Brain microvascular endothelial cell (primary cell): ENCODE data around the gene CCDC86.

Source experiments
- DNase-seq: peaks from one replicate; pipeline ENCODE4 v3.0.0-alpha.2; 2020
- H3K27ac ChIP-seq: fragments of 250-450 bp; sonication (Bioruptor Pico); 2 replicates; pipeline ENCODE4 v1.5.1; 2020; ENCODE audit warnings: mild to moderate bottlenecking, moderate library complexity
- H3K27me3 ChIP-seq: fragments of 250-450 bp; sonication (Bioruptor Pico); replicated peaks from 2 replicates; pipeline ENCODE4 v1.5.1; 2020; ENCODE audit warnings: mild to moderate bottlenecking
- H3K36me3 ChIP-seq: fragments of 250-450 bp; sonication (Bioruptor Pico); replicated peaks from 2 replicates; pipeline ENCODE4 v1.5.1; 2020; ENCODE audit warnings: mild to moderate bottlenecking
- H3K4me3 ChIP-seq: 2 replicates; pipeline ENCODE4 v1.5.1; 2011; ENCODE audit warnings: low read depth, mild to moderate bottlenecking, control low read depth, low read length, moderate library complexity
- in situ Hi-C: cut with HindIII; loops from 2 replicates; pipeline ENCODE4 v1.10.0; 2017; ENCODE audit warnings: low sequenced_read_pairs, low pct_ligation_motif_present
- TF ChIP-seq, protein P1 (sequence below): IDR thresholded peaks from 2 replicates; pipeline ENCODE4 v1.5.1; 2011; ENCODE audit warnings: low read depth, mild to moderate bottlenecking, moderate library complexity, low read length, control low read depth, inconsistent platforms; ENCODE audit errors: missing control alignments

CCDC86 gene

DNA sequence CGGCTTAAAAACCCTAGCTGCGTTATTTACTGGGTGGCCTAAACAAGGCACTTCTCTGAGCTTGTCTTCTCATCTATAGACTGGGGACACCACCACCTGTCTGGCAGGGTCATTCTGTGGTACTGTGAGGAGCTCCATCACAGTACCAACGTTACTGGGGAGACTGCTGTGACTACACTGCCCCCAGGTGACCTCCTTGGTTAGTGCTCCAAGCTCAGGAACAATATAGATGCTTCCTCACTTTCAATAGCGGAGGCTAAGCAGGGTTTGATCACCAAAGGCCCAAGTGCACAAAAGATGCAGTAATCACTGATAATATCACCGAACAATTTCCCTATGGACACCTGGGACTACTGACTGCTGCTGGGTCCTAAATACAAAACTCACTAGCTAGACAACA is 45.6 kb downstream of the CCDC86 start:
- in situ Hi-C loops, result no loop called here
- Histone ChIP-seq H3K4me3 (no peak overlapping the region), H3K27ac (no peak overlapping the region), H3K27me3 (no peaks in the 10 kb centered on the region), H3K36me3 (no peaks in the 10 kb centered on the region)
- DNase-seq, result peak; percentile 60
- TF ChIP-seq, protein P1, sequence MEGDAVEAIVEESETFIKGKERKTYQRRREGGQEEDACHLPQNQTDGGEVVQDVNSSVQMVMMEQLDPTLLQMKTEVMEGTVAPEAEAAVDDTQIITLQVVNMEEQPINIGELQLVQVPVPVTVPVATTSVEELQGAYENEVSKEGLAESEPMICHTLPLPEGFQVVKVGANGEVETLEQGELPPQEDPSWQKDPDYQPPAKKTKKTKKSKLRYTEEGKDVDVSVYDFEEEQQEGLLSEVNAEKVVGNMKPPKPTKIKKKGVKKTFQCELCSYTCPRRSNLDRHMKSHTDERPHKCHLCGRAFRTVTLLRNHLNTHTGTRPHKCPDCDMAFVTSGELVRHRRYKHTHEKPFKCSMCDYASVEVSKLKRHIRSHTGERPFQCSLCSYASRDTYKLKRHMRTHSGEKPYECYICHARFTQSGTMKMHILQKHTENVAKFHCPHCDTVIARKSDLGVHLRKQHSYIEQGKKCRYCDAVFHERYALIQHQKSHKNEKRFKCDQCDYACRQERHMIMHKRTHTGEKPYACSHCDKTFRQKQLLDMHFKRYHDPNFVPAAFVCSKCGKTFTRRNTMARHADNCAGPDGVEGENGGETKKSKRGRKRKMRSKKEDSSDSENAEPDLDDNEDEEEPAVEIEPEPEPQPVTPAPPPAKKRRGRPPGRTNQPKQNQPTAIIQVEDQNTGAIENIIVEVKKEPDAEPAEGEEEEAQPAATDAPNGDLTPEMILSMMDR, result peak; percentile 87

DNA sequence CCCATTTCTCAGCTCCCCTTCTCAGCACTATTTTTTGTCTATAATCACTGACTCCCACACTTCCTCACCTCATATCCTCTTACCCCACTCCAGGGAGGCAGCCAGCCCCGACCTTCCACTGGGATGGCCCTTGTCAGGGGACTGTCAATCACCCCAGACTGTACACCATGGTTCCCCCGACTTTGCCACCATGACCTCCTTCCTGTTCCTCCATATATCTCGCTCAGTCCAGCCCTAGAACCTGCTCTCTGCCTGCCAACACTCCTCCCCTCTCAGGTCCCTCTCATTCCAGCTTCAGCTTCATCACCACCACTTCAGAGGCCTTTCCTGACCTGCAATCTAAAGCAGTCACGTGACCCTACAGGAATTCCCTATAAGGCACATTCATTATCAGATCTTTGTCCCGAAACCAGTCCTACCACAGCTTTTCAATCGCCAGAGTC is 48.0 kb downstream of the CCDC86 start:
- in situ Hi-C loops, result no loop called here

DNA sequence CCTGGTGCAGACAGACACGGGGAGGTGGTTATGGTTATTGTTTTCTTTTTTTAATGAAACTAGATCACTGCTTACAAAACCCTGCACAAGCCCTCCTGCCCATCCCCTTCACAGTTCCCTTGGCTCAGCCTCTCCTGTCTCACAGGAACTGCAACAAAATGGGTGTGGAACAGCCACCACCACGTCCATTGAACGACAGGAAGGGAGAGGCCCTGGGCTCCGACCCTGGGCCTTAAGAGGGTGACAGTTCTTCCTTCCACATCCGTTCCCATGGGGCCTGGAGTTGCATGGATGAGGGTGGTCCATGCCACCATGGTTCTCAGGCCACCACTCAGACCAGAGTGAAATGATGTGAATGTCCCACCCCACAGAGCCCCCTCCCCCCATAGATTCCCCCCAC is 48.8 kb downstream of the CCDC86 start:
- Histone ChIP-seq H3K27me3 (no peaks in the 10 kb centered on the region), H3K4me3 (no peak overlapping the region), H3K36me3 (peaks cover 18% of the 10 kb centered on the region), H3K27ac (no peak overlapping the region)
- in situ Hi-C loops, result no loop called here
- DNase-seq, result no peak
- TF ChIP-seq, protein P1, result no peak

More for the DNA sequence above, 48.0 kb downstream of the CCDC86 start:
- no peaks in the 10 kb centered on the region for H3K27me3 ChIP-seq
- peaks cover 14% of the 10 kb centered on the region for H3K36me3 ChIP-seq
- DNase-seq, result no peak
- H3K27ac ChIP-seq, result no peak overlapping the region
- TF ChIP-seq, protein P1, result no peak
- no peak overlapping the region for H3K4me3 ChIP-seq

DNA sequence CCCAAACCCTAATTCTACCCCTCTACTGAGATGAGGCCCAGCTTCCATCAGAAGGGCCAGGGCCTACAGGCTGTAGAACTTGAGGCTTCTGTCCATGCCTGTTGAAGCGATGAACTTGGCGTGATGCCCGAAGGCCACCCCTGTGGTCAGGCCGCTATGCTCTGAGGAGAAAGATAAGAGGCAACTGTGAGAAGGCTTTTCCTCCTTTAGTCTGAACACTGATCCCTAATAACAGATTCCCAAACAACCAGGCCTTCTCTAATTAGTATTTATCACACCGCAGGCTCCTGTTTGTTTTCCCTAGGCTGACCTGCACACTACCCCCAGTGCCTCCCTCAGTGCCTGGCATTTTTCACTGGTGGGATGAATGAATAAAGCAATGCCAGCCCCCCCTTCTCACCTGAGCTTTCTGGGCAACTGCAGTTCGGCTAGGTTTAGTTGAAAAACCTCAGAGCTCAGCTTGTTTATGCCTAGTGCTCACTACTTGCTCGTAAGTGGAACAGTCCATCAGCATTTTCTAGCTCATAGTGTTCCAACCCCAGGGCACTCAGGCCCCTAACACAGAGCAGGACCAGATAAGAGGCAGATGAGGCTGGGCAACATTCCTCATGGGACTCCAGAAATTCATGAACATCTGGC is 49.3 kb downstream of the CCDC86 start:
- DNase-seq, result peak; percentile 59
- H3K4me3 ChIP-seq, result no peak overlapping the region

DNA sequence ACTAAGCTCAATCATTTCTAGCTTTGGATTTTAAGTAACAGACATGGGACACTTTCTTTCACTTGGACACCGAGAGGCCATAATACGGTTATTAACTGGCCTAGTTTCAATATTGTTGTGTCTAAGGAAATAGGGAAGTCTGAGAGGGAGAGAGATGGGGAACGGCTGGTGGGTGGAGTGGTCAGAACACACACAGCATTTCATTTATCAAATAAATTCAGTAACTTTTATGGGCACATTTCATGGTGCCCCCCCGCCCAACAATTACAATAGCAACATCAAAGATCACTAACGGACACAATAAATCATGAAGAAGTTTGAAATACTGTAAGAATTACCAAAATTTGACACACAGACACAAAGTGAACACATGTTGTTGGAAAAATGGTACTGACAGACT is 53.8 kb downstream of the CCDC86 start:
- DNase-seq, result no peak
- no peak overlapping the region for H3K4me3 ChIP-seq

More for the DNA sequence above, 49.3 kb downstream of the CCDC86 start:
- H3K27ac ChIP-seq, result no peak overlapping the region
- no peaks in the 10 kb centered on the region for H3K27me3 ChIP-seq
- in situ Hi-C loops, result no loop called here
- TF ChIP-seq, protein P1, result no peak
- H3K36me3 ChIP-seq, result peaks cover 22% of the 10 kb centered on the region

More for the DNA sequence above, 53.8 kb downstream of the CCDC86 start:
- TF ChIP-seq, protein P1, result no peak
- H3K27me3 ChIP-seq, result no peaks in the 10 kb centered on the region
- in situ Hi-C loops, result no loop called here
- H3K27ac ChIP-seq, result no peak overlapping the region
- peaks cover 63% of the 10 kb centered on the region for H3K36me3 ChIP-seq
